Stomach (tissue), 9 donors: Measurements from ENCODE around the gene ZBTB37. TPM values are rescaled to one million over a fixed set of nuclear protein-coding genes. Genes with fewer than 3 reads are reported as not detected.
A peak's percentile ranks its signal among the peaks of the same experiment; 100 is the strongest.
"Not testable (repeated sequence)": the region's sequence is repeated elsewhere in the genome, so short reads cannot be mapped to it uniquely, and the experiment has no call there.

Experiments
- DNase-seq, 2 donors: peaks; one replicate each; pipeline versions ENCODE4 v3.0.0 to v3.0.0-alpha.2; 2013 to 2019
- H3K27ac ChIP-seq, 5 donors: fragments of 200-600 bp in 4 of 5; sonication (generic) in 4 of 5; one replicate each; pipeline ENCODE4 v1.5.1; 2013 to 2019; ENCODE audit warnings: mild to moderate bottlenecking in 1 of 5, moderate library complexity in 1 of 5
- H3K27me3 ChIP-seq, 3 donors: fragments of 200-600 bp; sonication (generic); one replicate each; pipeline ENCODE4 v1.5.1; 2017 to 2019; ENCODE audit warnings: mixed run types in 1 of 3
- H3K36me3 ChIP-seq, 4 donors: fragments of 200-600 bp; sonication (generic); 1 replicate in 3 of 4; 2 replicates in 1 of 4; pipeline ENCODE4 v1.5.1; 2016 to 2019
- H3K4me1 ChIP-seq, 4 donors: fragments of 200-600 bp; sonication (generic); one replicate each; pipeline ENCODE4 v1.5.1; 2016 to 2019
- H3K4me3 ChIP-seq, 4 donors: fragments of 200-600 bp; sonication (generic) in 3 of 4; one replicate each; pipeline ENCODE4 v1.5.1; 2016 to 2019; ENCODE audit warnings: mild to moderate bottlenecking in 1 of 4
- H3K9me3 ChIP-seq, 4 donors: fragments of 200-600 bp; sonication (generic); one replicate each; pipeline ENCODE4 v1.5.1; 2016 to 2019
- EP300 ChIP-seq: sonication (generic); formaldehyde crosslinking; IDR thresholded peaks from one replicate; pipeline ENCODE4 v1.6.1; 2017; ENCODE audit warnings: antibody characterized with exemption
- POLR2A ChIP-seq, 4 donors: fragments of 450-650 bp; IDR thresholded peaks; one replicate each; pipeline ENCODE4 v1.6.1; 2016; ENCODE audit warnings: antibody characterized with exemption in 4 of 4, control low read depth in 2 of 4, mild to moderate bottlenecking in 1 of 4, moderate library complexity in 1 of 4
- POLR2AphosphoS5 ChIP-seq, 3 donors: sonication (generic); formaldehyde crosslinking; IDR thresholded peaks; one replicate each; pipeline ENCODE4 v1.6.1; 2016; ENCODE audit warnings: antibody characterized with exemption in 3 of 3
- WGBS, 5 donors: extraction: QIAGEN DNeasy Blood & Tissue Kit in 3 of 5; methylation state at CpG; one replicate each; pipeline versions ENCODE4 v1.1.5 to v1.1.7; 2013 to 2018; 5-methylcytosine and 5-hydroxymethylcytosine counted together
- intact Hi-C: fragments of 100-400 bp; cut with DNase I; formaldehyde crosslinking; loops from one replicate; pipeline ENCODE4 v1.15.1; 2023; ENCODE audit warnings: low total_unique reads
- polyA plus RNA-seq, 3 donors: library from polyadenylated mRNA; stranded (reverse); fragments of 200-250 nt; gene quantifications; one replicate each; pipeline ENCODE4 v1.2.3, GENCODE V29; 2013
- total RNA-seq, 5 donors: library from RNA; depleted of rRNA; stranded (reverse); fragments of >200 nt; gene quantifications; one replicate each; pipeline versions ENCODE4 v1.1.0 to v1.2.3, GENCODE V29; 2014 to 2016
- TF ChIP-seq, protein P1 (sequence below), 7 experiments: fragments of 450-650 bp in 4 of 7; fragments of 200-600 bp in 3 of 7; sonication (generic) in 3 of 7; IDR thresholded peaks; one replicate each; pipeline ENCODE4 v1.5.1; 2016 to 2019; ENCODE audit warnings: antibody characterized with exemption in 7 of 7, control low read depth in 2 of 7, mild to moderate bottlenecking in 1 of 7
- donor health status: healthy with polysubstance abuse.
- donor health status: Bipolar disorder and iron deficiency.
- donor health status: healthy.

Gene ZBTB37
- total and polyA plus RNA-seq, 8 donors, result 0.29 to 62.9 (median 5.6) TPM

DNA sequence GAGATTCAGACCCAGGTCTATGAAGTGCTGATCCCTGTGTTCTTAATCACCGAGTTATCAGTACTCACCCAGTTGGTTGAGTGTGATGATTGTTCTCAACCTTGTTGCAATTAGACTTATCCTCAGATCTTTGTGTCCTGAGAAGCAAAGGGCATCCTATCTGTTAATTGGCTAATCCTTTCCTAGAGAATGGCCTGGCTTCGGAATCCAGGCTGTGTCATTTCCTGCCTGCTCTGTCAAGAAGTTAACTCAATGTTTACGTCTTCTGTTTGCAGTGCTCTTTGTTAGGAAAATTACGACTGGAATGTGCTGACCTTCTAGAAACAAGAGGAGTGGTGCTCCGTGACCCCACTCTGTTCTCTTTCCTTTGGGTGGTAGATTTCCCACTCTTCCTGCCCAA lies 15.1 kb upstream of the ZBTB37 start:
- H3K27me3 ChIP-seq, result no peaks in the 10 kb centered on the region
- H3K4me3 ChIP-seq, result no peak overlapping the region
- peak overlapping the region in 2 of 5 donors; percentile 7 to 18 for H3K27ac ChIP-seq
- TF ChIP-seq, protein P1, sequence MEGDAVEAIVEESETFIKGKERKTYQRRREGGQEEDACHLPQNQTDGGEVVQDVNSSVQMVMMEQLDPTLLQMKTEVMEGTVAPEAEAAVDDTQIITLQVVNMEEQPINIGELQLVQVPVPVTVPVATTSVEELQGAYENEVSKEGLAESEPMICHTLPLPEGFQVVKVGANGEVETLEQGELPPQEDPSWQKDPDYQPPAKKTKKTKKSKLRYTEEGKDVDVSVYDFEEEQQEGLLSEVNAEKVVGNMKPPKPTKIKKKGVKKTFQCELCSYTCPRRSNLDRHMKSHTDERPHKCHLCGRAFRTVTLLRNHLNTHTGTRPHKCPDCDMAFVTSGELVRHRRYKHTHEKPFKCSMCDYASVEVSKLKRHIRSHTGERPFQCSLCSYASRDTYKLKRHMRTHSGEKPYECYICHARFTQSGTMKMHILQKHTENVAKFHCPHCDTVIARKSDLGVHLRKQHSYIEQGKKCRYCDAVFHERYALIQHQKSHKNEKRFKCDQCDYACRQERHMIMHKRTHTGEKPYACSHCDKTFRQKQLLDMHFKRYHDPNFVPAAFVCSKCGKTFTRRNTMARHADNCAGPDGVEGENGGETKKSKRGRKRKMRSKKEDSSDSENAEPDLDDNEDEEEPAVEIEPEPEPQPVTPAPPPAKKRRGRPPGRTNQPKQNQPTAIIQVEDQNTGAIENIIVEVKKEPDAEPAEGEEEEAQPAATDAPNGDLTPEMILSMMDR (IDR thresholded peaks at IDR 0.05), result no peak
- TF ChIP-seq POLR2A (IDR thresholded peaks at IDR 0.05), result no peak
- TF ChIP-seq POLR2AphosphoS5 (IDR thresholded peaks at IDR 0.05), result no peak
- intact Hi-C loops, result no loop called here
- WGBS, 5 donors, result 31 to 45% (median 39%) methylated on average over 5 of the region's 5 CpGs
- H3K4me1 ChIP-seq, result peaks cover 0 to 9% (median 6%) of the 10 kb centered on the region in 4 donors
- no peaks in the 10 kb centered on the region for H3K9me3 ChIP-seq
- peaks cover 0 to 84% (median 80%) of the 10 kb centered on the region in 4 donors for H3K36me3 ChIP-seq
- peak in 1 of 2 donors; percentile 35 for DNase-seq

- peaks cover 0 to 9% (median 6%) of the 10 kb centered on the region in 4 donors for H3K4me1 ChIP-seq
- no peaks in the 10 kb centered on the region for H3K9me3 ChIP-seq
- H3K27me3 ChIP-seq, result no peaks in the 10 kb centered on the region
- TF ChIP-seq EP300 (no peak), POLR2A (IDR thresholded peaks at IDR 0.05) (no peak), POLR2AphosphoS5 (IDR thresholded peaks at IDR 0.05) (no peak)
- TF ChIP-seq, protein P1 (IDR thresholded peaks at IDR 0.05), result no peak
- H3K36me3 ChIP-seq, result peaks cover 5 to 100% (median 93%) of the 10 kb centered on the region in 4 donors
- H3K4me3 ChIP-seq, result no peak overlapping the region
- intact Hi-C loops, result no loop called here
- no peak overlapping the region for H3K27ac ChIP-seq
- DNase-seq, result no peak
- WGBS, 5 donors, result 80 to 94% (median 88%) methylated on average over 1 of the region's 1 CpG
Observed at GRCh38 chr1:173856014-173856413, 12.2 kb upstream of the ZBTB37 start.

DNA sequence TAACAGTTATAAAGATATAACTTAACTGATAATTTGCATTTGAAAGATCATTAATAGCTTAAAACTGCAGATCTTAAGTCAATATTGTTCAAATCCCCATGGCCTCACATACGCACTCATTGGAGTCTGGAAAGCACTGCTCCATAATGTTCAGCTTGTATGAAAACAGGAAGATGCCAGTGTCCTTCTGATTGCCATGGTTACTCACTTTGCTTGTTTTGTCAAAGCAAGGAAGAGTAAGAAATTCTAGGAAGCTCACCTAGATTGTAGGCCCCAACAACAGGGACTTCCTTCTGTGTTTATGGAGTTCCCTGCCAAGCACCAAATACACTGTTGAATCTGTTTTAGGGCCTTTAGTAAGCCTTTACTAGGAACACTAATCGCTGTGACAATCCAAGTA lies 11.3 kb upstream of the ZBTB37 start:
- Histone ChIP-seq H3K4me1 (peaks cover 0 to 9% (median 6%) of the 10 kb centered on the region in 4 donors), H3K36me3 (peaks cover 5 to 100% (median 94%) of the 10 kb centered on the region in 4 donors), H3K27me3 (no peaks in the 10 kb centered on the region), H3K4me3 (no peak overlapping the region), H3K27ac (no peak overlapping the region), H3K9me3 (no peaks in the 10 kb centered on the region)
- DNase-seq, result no peak
- 85 to 95% (median 90%) methylated on average over 2 of the region's 2 CpGs for WGBS, 5 donors
- intact Hi-C loops, result no loop called here
- TF ChIP-seq, protein P1 (IDR thresholded peaks at IDR 0.05), result no peak
- TF ChIP-seq POLR2A (IDR thresholded peaks at IDR 0.05) (no peak), EP300 (no peak), POLR2AphosphoS5 (IDR thresholded peaks at IDR 0.05) (no peak)

DNA sequence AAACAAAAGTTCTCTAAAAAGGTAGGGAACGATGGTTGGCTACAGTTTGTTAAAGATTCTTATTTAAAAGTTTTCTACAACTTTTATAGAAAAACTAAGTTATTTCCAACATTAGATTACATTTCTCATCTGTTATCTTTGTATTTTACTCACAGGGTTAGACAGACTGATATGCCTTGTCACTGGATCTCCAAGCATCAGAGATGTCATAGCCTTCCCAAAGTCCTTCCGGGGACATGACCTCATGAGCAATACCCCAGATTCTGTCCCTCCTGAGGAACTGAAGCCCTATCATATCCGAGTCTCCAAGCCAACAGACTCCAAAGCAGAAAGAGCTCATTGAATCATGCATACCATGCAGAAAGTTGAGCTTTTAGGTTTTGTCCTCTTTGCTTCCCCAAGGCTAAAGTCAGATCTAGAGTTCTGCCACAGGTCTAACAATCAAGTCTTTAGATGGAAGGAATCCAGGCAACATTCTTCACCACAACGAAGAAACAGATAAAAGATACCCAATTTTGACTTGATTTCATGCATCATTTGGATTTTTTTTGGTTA lies 10.7 kb upstream of the ZBTB37 start:
- intact Hi-C loops, result no loop called here
- Histone ChIP-seq H3K27me3 (no peaks in the 10 kb centered on the region), H3K9me3 (no peaks in the 10 kb centered on the region), H3K4me1 (peaks cover 0 to 9% (median 6%) of the 10 kb centered on the region in 4 donors), H3K36me3 (peaks cover 9 to 100% (median 94%) of the 10 kb centered on the region in 4 donors), H3K4me3 (no peak overlapping the region), H3K27ac (no peak overlapping the region)
- WGBS, 5 donors, result 81 to 87% (median 86%) methylated on average over 4 of the region's 4 CpGs
- no peak for DNase-seq
- TF ChIP-seq EP300 (no peak), POLR2A (IDR thresholded peaks at IDR 0.05) (no peak), POLR2AphosphoS5 (IDR thresholded peaks at IDR 0.05) (no peak)
- TF ChIP-seq, protein P1 (IDR thresholded peaks at IDR 0.05), result no peak

DNA sequence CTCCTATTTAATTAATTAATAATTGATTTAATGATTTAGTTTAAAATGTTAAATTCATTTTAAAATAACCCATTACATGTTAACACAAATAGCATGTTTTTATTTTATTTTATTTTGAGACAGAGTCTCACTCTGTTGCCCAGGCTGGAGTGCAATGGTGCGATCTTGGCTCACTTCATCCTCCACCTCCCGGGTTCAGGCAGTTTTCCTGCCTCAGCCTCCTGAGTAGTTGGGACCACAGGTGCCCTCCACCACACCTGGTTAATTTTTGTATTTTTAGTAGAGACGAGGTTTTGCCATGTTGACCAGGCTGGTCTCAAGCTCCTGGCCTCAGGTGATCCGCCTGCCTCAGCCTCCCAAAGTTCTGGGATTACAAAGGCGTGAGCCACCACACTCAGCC lies 8.6 kb upstream of the ZBTB37 start:
- H3K27ac ChIP-seq, H3K27me3 ChIP-seq, H3K4me3 ChIP-seq, intact Hi-C loops, DNase-seq, H3K9me3 ChIP-seq: not testable (repeated sequence)
- WGBS, 5 donors, result 93 to 95% (median 94%) methylated on average over 5 of the region's 5 CpGs
- Histone ChIP-seq H3K4me1 (peaks cover 0 to 14% (median 2%) of the 10 kb centered on the region in 4 donors), H3K36me3 (peaks cover 30 to 100% (median 95%) of the 10 kb centered on the region in 4 donors)
